Measurements from ENCODE around the gene CLTRN. TPM values are rescaled to one million over a fixed set of nuclear protein-coding genes. Genes with fewer than 3 reads are reported as not detected.

CLTRN gene
- total and polyA plus RNA-seq, 10 donors: 0.16 to 0.48 (median 0.30) TPM; not detected in 5

DNA sequence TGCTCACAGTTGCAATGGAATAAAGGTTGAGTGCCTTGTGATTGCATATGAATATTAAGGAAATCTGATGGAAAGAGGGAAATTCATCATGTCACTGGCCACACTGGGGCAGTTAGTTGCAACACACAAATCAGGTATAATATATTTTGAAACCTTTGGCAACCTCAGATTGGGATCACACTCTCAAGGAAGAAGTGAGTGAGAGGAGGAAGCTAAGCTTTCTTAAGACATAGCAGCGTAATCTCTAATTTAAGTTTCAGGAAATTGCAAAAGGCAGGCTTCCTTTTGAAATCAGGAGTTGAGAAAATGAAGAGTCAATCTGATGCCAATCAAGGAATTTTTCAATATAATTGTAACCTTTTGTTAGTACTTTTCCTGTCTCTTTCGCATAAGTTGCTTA lies 12.3 kb upstream of the CLTRN start:
- H3K36me3 ChIP-seq: peaks cover 0 to 28% (median 4%) of the 10 kb centered on the region in 6 donors
- no peaks in the 10 kb centered on the region for H3K9me3 ChIP-seq
- H3K4me1 ChIP-seq: peaks cover 15 to 52% (median 23%) of the 10 kb centered on the region in 6 donors
- TF ChIP-seq, protein P1, sequence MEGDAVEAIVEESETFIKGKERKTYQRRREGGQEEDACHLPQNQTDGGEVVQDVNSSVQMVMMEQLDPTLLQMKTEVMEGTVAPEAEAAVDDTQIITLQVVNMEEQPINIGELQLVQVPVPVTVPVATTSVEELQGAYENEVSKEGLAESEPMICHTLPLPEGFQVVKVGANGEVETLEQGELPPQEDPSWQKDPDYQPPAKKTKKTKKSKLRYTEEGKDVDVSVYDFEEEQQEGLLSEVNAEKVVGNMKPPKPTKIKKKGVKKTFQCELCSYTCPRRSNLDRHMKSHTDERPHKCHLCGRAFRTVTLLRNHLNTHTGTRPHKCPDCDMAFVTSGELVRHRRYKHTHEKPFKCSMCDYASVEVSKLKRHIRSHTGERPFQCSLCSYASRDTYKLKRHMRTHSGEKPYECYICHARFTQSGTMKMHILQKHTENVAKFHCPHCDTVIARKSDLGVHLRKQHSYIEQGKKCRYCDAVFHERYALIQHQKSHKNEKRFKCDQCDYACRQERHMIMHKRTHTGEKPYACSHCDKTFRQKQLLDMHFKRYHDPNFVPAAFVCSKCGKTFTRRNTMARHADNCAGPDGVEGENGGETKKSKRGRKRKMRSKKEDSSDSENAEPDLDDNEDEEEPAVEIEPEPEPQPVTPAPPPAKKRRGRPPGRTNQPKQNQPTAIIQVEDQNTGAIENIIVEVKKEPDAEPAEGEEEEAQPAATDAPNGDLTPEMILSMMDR (IDR thresholded peaks at IDR 0.05 in 8 of 11, conservative IDR thresholded peaks at IDR 0.05 in 3 of 11): no peak
- no peak for TF ChIP-seq POLR2A (IDR thresholded peaks at IDR 0.05)
- no peak for TF ChIP-seq POLR2AphosphoS5 (IDR thresholded peaks at IDR 0.05)
- no peaks in the 10 kb centered on the region for H3K27me3 ChIP-seq (replicated peaks in 1 of 7)
- intact Hi-C loops (cut with DNase I; ENCODE audit: low total_unique reads): no loop called here
- H3K27ac ChIP-seq: peak overlapping the region in 5 of 8 donors; percentile 96 to 100 (median 98)
- no peak for DNase-seq
- WGBS, 5 donors: 39 to 66% (median 66%) methylated on average over 2 of the region's 2 CpGs
- peak overlapping the region in 2 of 8 donors; percentile 74 to 95 for H3K4me3 ChIP-seq

DNA sequence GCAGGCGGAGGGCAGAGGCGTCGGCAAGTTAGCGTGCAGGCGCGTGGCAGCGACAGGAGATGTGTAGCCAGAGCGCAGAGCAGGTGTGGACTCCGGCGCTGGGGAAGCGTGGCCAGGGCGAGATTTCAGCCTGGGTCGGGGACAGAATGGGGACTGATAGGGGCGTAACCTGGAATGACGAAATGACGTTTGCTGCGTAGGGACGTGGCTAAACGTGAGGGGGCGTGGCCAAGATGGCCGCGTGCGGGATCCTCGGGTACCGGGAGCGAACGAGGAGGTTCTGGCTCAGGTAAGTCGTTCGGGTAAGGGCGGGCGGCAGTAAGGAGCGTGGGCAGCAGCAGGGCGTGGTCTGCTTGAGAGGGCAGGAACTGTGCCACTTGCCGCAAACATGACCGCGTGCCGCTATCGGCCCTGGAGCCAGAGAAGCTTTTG lies 10.9 kb upstream of the CLTRN start:
- H3K36me3 ChIP-seq: peaks cover 0 to 14% (median 0%) of the 10 kb centered on the region in 6 donors
- intact Hi-C loops (cut with DNase I; ENCODE audit: low total_unique reads): no loop called here
- peak overlapping the region; percentile 59 to 95 (median 70) for H3K4me3 ChIP-seq
- no peaks in the 10 kb centered on the region for H3K27me3 ChIP-seq (replicated peaks in 1 of 7)
- no peaks in the 10 kb centered on the region for H3K9me3 ChIP-seq
- TF ChIP-seq POLR2A (IDR thresholded peaks at IDR 0.05): peak in 1 of 3 donors; percentile 47
- TF ChIP-seq, protein P1 (IDR thresholded peaks at IDR 0.05 in 8 of 11, conservative IDR thresholded peaks at IDR 0.05 in 3 of 11): no peak
- peak in 2 of 3 donors; percentile 4 to 77 for TF ChIP-seq POLR2AphosphoS5 (IDR thresholded peaks at IDR 0.05)
- peak overlapping the region; percentile 94 to 100 (median 98) for H3K27ac ChIP-seq
- peaks cover 15 to 40% (median 23%) of the 10 kb centered on the region in 6 donors for H3K4me1 ChIP-seq
- WGBS, 5 donors: 0 to 1% (median 0%) methylated on average over 18 to 38 of the region's 38 CpGs
- DNase-seq: peak; percentile 97

DNA sequence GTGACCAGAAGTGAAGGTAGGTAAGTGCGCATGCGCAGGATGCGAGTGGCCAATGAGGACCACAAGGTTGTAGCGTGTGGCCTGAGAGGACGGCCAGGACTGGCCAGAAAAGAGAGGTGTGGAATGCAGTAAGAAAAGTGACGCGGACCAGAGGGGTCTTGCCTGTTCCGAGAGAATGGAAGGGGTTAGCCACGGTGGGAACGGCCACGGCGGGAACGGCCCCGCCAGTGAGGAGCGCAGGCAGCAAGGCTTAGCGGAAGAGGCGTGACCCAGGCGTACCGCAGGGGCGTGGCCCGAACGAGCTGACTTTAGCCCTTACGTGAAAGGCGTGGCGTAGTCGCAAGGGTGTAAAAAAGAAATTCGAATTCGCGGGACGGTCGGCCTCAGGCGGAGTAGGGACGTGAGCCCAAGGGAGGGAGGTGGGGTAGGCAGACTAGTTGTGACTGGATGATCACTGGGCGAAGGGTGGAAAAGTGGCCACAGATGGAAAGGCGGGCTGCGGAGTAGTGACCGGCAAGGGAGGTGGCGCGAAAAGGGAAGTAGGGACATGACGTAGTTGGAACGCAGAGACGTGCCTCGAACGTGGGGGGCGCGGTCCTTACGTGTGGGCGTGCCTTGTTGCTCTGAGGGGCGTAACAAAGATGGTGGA lies 10.4 kb upstream of the CLTRN start:
- intact Hi-C loops (cut with DNase I; ENCODE audit: low total_unique reads): no loop called here
- 0% methylated on average over 41 to 49 of the region's 49 CpGs for WGBS, 5 donors

More for the DNA sequence above, 10.4 kb upstream of the CLTRN start:
- Histone ChIP-seq H3K9me3 (no peaks in the 10 kb centered on the region), H3K36me3 (peaks cover 0 to 14% (median 0%) of the 10 kb centered on the region in 6 donors), H3K27ac (peak overlapping the region; percentile 94 to 100 (median 98)), H3K27me3 (replicated peaks in 1 of 7) (peaks cover 0 to under 1% (median 0%) of the 10 kb centered on the region in 7 donors), H3K4me1 (peaks cover 15 to 34% (median 23%) of the 10 kb centered on the region in 6 donors), H3K4me3 (peak overlapping the region; percentile 59 to 95 (median 70))
- DNase-seq: peak; percentile 97
- TF ChIP-seq, protein P1 (IDR thresholded peaks at IDR 0.05 in 8 of 11, conservative IDR thresholded peaks at IDR 0.05 in 3 of 11): peak in 3 of 11 experiments; percentile 6 to 20 (median 6)
- TF ChIP-seq POLR2A (IDR thresholded peaks at IDR 0.05) (peak in 1 of 3 donors; percentile 58), POLR2AphosphoS5 (IDR thresholded peaks at IDR 0.05) (peak; percentile 93 to 95 (median 94))

Measured in spleen (tissue), 11 donors.